ENCODE measurements around the gene CDH23. TPM values are rescaled to one million over a fixed set of nuclear protein-coding genes. Genes with fewer than 3 reads are reported as not detected.

The CDH23 gene
- polyA plus RNA-seq, 1 donor (not counting 4 experiments of a cell fraction or from before 2014, with no cell fraction given), result 0.01 TPM

DNA sequence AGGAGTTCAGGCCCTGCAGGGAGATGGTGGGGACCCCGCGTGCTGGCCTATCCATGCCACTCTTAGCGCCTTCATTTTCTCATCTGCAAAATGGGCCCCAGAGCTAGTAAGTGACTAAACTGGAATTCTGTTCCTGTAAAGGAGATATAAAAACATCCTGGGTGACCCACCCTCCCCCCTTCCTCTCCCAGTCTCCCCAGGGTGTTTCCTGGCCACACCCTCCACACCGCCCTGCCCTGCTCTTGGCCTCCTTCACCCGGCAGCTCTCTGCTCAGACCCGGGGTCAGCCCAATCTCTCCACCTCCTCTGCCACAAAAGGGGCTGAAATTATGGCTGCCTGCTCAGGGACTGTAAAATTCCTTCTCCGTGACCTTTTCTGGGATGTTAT is 252.2 kb downstream of the CDH23 start:
- no peak overlapping the region for H2AFZ ChIP-seq (ENCODE audit: control insufficient read depth, low read length)
- H3K9me3 ChIP-seq (ENCODE audit: control insufficient read depth, low read depth, low read length), result no peaks in the 10 kb centered on the region
- FAIRE-seq, result no peak
- no peaks in the 10 kb centered on the region for H3K27me3 ChIP-seq (ENCODE audit: control insufficient read depth, extremely low read depth, insufficient read depth, low read length)
- H3K36me3 ChIP-seq (ENCODE audit: control insufficient read depth in 2 of 2, extremely low read depth in 1 of 2, insufficient read depth in 2 of 2, low read length in 2 of 2), result no peaks in the 10 kb centered on the region
- TF ChIP-seq, protein P1, sequence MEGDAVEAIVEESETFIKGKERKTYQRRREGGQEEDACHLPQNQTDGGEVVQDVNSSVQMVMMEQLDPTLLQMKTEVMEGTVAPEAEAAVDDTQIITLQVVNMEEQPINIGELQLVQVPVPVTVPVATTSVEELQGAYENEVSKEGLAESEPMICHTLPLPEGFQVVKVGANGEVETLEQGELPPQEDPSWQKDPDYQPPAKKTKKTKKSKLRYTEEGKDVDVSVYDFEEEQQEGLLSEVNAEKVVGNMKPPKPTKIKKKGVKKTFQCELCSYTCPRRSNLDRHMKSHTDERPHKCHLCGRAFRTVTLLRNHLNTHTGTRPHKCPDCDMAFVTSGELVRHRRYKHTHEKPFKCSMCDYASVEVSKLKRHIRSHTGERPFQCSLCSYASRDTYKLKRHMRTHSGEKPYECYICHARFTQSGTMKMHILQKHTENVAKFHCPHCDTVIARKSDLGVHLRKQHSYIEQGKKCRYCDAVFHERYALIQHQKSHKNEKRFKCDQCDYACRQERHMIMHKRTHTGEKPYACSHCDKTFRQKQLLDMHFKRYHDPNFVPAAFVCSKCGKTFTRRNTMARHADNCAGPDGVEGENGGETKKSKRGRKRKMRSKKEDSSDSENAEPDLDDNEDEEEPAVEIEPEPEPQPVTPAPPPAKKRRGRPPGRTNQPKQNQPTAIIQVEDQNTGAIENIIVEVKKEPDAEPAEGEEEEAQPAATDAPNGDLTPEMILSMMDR (optimal IDR thresholded peaks at IDR 0.05 in 1 of 3, IDR thresholded peaks at IDR 0.05 in 1 of 3, conservative IDR thresholded peaks at IDR 0.05 in 1 of 3; ENCODE audit: extremely low read depth in 1 of 3, insufficient read depth in 2 of 3, low read length in 3 of 3), result no peak
- TF ChIP-seq EZH2 (IDR thresholded peaks at IDR 0.05; ENCODE audit: low read length), result no peak
- no peak overlapping the region for H3K9ac ChIP-seq (ENCODE audit: control insufficient read depth, extremely low read depth, insufficient read depth, low read length)
- H3K27ac ChIP-seq (ENCODE audit: control insufficient read depth, insufficient read depth, low read length), result no peak overlapping the region
- no peak for DNase-seq (ENCODE audit: low read depth, low spot score)
- dilution Hi-C loops (cut with MboI; ENCODE audit: extremely low pct_ligation_motif_present, low sequenced_read_pairs), result no loop called here
- H3K4me2 ChIP-seq (ENCODE audit: control insufficient read depth, extremely low read depth, insufficient read depth, low read depth, low read length), result no peak overlapping the region
- no peak overlapping the region for H3K4me3 ChIP-seq (ENCODE audit: control insufficient read depth in 2 of 3, extremely low read depth in 1 of 3, insufficient read depth in 2 of 3, low read depth in 1 of 3, low read length in 3 of 3)
- H3K4me1 ChIP-seq (ENCODE audit: control insufficient read depth, extremely low read depth, insufficient read depth, low read length), result no peaks in the 10 kb centered on the region
- no peaks in the 10 kb centered on the region for H4K20me1 ChIP-seq (ENCODE audit: control insufficient read depth, extremely low read depth, insufficient read depth, low read length)
- no peaks in the 10 kb centered on the region for H3K9me1 ChIP-seq (ENCODE audit: control insufficient read depth, extremely low read depth, insufficient read depth, low read length)
- no peaks in the 10 kb centered on the region for H3K79me2 ChIP-seq (ENCODE audit: control insufficient read depth, insufficient read depth, low read length)

DNA sequence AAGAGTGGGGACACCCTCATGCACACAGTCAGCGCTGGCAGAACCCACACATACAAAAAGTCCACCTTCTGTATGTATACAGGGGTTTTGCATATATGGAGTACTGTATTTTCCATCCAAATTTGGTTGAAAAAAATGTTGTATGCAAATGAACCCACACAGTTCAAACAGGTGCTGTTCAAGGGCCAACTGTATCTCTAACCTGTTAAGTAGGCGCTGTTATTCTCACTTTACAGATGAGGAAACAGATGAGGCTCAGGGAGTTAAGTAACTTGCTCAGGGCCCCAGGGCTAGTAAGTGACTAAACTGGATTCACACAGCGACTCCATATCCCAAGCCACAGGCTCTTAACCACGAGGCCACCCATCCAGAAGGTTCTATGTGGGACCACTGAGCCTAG is 252.9 kb downstream of the CDH23 start:
- H3K27me3 ChIP-seq (ENCODE audit: control insufficient read depth, extremely low read depth, insufficient read depth, low read length), result no peaks in the 10 kb centered on the region
- no peak overlapping the region for H2AFZ ChIP-seq (ENCODE audit: control insufficient read depth, low read length)
- TF ChIP-seq, protein P1 (optimal IDR thresholded peaks at IDR 0.05 in 1 of 3, IDR thresholded peaks at IDR 0.05 in 1 of 3, conservative IDR thresholded peaks at IDR 0.05 in 1 of 3; ENCODE audit: extremely low read depth in 1 of 3, insufficient read depth in 2 of 3, low read length in 3 of 3), result no peak
- TF ChIP-seq EZH2 (IDR thresholded peaks at IDR 0.05; ENCODE audit: low read length), result no peak
- no peak overlapping the region for H3K27ac ChIP-seq (ENCODE audit: control insufficient read depth, insufficient read depth, low read length)
- FAIRE-seq (no peak), DNase-seq (ENCODE audit: low read depth, low spot score) (no peak)
- H3K4me2 ChIP-seq (ENCODE audit: control insufficient read depth, extremely low read depth, insufficient read depth, low read depth, low read length), result no peak overlapping the region
- H3K36me3 ChIP-seq (ENCODE audit: control insufficient read depth in 2 of 2, extremely low read depth in 1 of 2, insufficient read depth in 2 of 2, low read length in 2 of 2), result no peaks in the 10 kb centered on the region
- H3K9me3 ChIP-seq (ENCODE audit: control insufficient read depth, low read depth, low read length), result no peaks in the 10 kb centered on the region
- no peak overlapping the region for H3K9ac ChIP-seq (ENCODE audit: control insufficient read depth, extremely low read depth, insufficient read depth, low read length)
- H3K4me1 ChIP-seq (ENCODE audit: control insufficient read depth, extremely low read depth, insufficient read depth, low read length), result no peaks in the 10 kb centered on the region
- no peaks in the 10 kb centered on the region for H3K9me1 ChIP-seq (ENCODE audit: control insufficient read depth, extremely low read depth, insufficient read depth, low read length)
- dilution Hi-C loops (cut with MboI; ENCODE audit: extremely low pct_ligation_motif_present, low sequenced_read_pairs), result no loop called here
- H4K20me1 ChIP-seq (ENCODE audit: control insufficient read depth, extremely low read depth, insufficient read depth, low read length), result no peaks in the 10 kb centered on the region
- H3K4me3 ChIP-seq (ENCODE audit: control insufficient read depth in 2 of 3, extremely low read depth in 1 of 3, insufficient read depth in 2 of 3, low read depth in 1 of 3, low read length in 3 of 3), result no peak overlapping the region
- H3K79me2 ChIP-seq (ENCODE audit: control insufficient read depth, insufficient read depth, low read length), result no peaks in the 10 kb centered on the region
